ENCODE data around the gene USP27X. TPM values are rescaled to one million over a fixed set of nuclear protein-coding genes. Genes with fewer than 3 reads are reported as not detected.

USP27X gene
- total and polyA plus RNA-seq, 4 donors = 0.26 to 4.7 (median 1.2) TPM

DNA sequence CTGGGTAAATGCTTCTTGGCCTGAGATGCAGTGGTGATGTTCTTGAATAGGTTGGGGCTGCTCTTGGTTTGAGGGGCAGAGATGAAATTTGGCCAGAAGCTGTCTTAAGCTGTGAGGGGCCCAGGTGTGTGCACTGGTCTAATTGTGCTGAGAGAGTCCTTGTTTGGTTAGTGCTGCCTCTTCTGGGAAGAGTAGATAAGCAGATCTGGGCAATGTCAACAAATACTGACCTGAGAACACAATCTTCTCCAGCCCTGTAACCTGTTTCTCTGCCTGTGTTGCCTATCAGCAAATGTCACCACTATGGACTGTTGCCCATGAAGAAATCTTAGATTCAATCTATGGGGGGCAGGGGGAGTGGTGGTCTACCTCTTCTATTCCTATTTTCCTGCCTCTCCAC lies 17.2 kb upstream of the USP27X start:
- no peaks in the 10 kb centered on the region for H3K4me1 ChIP-seq (ENCODE audit: control insufficient read depth in 4 of 4, insufficient read depth in 4 of 4, low read length in 3 of 4)
- H3K27me3 ChIP-seq (ENCODE audit: control insufficient read depth in 4 of 4, insufficient read depth in 4 of 4, low read length in 3 of 4) = peaks cover 0 to 2% (median 0%) of the 10 kb centered on the region in 4 donors
- no peaks in the 10 kb centered on the region for H3K36me3 ChIP-seq (ENCODE audit: control insufficient read depth in 4 of 4, insufficient read depth in 3 of 4, low read depth in 1 of 4, low read length in 3 of 4)
- H3K4me3 ChIP-seq (ENCODE audit: low read depth in 1 of 3, low read length in 3 of 3) = no peak overlapping the region
- no peak overlapping the region for H3K9ac ChIP-seq (ENCODE audit: low read depth in 1 of 2, low read length in 2 of 2)
- no peaks in the 10 kb centered on the region for H3K9me3 ChIP-seq (ENCODE audit: control insufficient read depth in 4 of 4, low read length in 3 of 4)
- H3K27ac ChIP-seq (ENCODE audit: low read depth in 1 of 2, low read length in 2 of 2) = no peak overlapping the region
- no peak for DNase-seq (ENCODE audit: low spot score)
- TF ChIP-seq HNF4A (conservative IDR thresholded peaks at IDR 0.05) (peak; percentile 20 to 21), SP1 (IDR thresholded peaks at IDR 0.05) (peak; percentile 29), FOXA2 (IDR thresholded peaks at IDR 0.05) (peak; percentile 58), TAF1 (conservative IDR thresholded peaks at IDR 0.05) (no peak), YY1 (IDR thresholded peaks at IDR 0.05) (no peak), NR2F2 (IDR thresholded peaks at IDR 0.05) (no peak), FOXA1 (IDR thresholded peaks at IDR 0.05) (peak; percentile 23)

DNA sequence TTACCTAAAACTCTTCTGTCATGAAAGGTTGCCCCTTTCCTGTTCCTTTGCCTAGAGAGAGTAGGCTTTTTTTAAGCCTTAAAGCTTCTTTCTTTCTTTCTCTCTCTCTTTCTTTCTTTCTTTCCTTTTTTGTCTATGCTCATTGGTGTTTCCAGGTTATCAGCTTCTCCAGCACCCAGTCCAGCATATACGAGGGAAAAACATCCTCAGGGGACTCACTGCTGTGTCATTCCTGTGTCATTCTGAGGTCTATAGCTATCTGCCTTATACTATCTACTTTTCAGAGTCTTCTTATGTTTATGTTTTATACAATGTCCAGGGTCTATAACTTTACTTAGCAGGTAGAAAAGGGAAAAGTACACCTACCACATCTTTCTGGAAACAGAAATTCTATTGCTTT lies 10.5 kb upstream of the USP27X start:
- Histone ChIP-seq H3K27me3 (ENCODE audit: control insufficient read depth in 4 of 4, insufficient read depth in 4 of 4, low read length in 3 of 4) (no peaks in the 10 kb centered on the region), H3K9me3 (ENCODE audit: control insufficient read depth in 4 of 4, low read length in 3 of 4) (no peaks in the 10 kb centered on the region), H3K27ac (ENCODE audit: low read depth in 1 of 2, low read length in 2 of 2) (no peak overlapping the region), H3K9ac (ENCODE audit: low read depth in 1 of 2, low read length in 2 of 2) (no peak overlapping the region), H3K4me3 (ENCODE audit: low read depth in 1 of 3, low read length in 3 of 3) (no peak overlapping the region), H3K36me3 (ENCODE audit: control insufficient read depth in 4 of 4, insufficient read depth in 3 of 4, low read depth in 1 of 4, low read length in 3 of 4) (no peaks in the 10 kb centered on the region), H3K4me1 (ENCODE audit: control insufficient read depth in 4 of 4, insufficient read depth in 4 of 4, low read length in 3 of 4) (no peaks in the 10 kb centered on the region)
- DNase-seq (ENCODE audit: low spot score) = no peak
- TF ChIP-seq, protein P1, sequence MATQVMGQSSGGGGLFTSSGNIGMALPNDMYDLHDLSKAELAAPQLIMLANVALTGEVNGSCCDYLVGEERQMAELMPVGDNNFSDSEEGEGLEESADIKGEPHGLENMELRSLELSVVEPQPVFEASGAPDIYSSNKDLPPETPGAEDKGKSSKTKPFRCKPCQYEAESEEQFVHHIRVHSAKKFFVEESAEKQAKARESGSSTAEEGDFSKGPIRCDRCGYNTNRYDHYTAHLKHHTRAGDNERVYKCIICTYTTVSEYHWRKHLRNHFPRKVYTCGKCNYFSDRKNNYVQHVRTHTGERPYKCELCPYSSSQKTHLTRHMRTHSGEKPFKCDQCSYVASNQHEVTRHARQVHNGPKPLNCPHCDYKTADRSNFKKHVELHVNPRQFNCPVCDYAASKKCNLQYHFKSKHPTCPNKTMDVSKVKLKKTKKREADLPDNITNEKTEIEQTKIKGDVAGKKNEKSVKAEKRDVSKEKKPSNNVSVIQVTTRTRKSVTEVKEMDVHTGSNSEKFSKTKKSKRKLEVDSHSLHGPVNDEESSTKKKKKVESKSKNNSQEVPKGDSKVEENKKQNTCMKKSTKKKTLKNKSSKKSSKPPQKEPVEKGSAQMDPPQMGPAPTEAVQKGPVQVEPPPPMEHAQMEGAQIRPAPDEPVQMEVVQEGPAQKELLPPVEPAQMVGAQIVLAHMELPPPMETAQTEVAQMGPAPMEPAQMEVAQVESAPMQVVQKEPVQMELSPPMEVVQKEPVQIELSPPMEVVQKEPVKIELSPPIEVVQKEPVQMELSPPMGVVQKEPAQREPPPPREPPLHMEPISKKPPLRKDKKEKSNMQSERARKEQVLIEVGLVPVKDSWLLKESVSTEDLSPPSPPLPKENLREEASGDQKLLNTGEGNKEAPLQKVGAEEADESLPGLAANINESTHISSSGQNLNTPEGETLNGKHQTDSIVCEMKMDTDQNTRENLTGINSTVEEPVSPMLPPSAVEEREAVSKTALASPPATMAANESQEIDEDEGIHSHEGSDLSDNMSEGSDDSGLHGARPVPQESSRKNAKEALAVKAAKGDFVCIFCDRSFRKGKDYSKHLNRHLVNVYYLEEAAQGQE (IDR thresholded peaks at IDR 0.05) = no peak
- TF ChIP-seq HNF4A (conservative IDR thresholded peaks at IDR 0.05) (no peak), YY1 (IDR thresholded peaks at IDR 0.05) (no peak), JUND (IDR thresholded peaks at IDR 0.05) (no peak), RAD21 (IDR thresholded peaks at IDR 0.05) (no peak), HNF4G (IDR thresholded peaks at IDR 0.05) (no peak), FOXA2 (IDR thresholded peaks at IDR 0.05) (no peak), SP1 (IDR thresholded peaks at IDR 0.05) (no peak), GABPA (IDR thresholded peaks at IDR 0.05 in 1 of 2, conservative IDR thresholded peaks at IDR 0.05 in 1 of 2) (no peak)
- TF ChIP-seq, protein P2, sequence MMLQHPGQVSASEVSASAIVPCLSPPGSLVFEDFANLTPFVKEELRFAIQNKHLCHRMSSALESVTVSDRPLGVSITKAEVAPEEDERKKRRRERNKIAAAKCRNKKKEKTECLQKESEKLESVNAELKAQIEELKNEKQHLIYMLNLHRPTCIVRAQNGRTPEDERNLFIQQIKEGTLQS (IDR thresholded peaks at IDR 0.05) = no peak
- TF ChIP-seq, protein P3, sequence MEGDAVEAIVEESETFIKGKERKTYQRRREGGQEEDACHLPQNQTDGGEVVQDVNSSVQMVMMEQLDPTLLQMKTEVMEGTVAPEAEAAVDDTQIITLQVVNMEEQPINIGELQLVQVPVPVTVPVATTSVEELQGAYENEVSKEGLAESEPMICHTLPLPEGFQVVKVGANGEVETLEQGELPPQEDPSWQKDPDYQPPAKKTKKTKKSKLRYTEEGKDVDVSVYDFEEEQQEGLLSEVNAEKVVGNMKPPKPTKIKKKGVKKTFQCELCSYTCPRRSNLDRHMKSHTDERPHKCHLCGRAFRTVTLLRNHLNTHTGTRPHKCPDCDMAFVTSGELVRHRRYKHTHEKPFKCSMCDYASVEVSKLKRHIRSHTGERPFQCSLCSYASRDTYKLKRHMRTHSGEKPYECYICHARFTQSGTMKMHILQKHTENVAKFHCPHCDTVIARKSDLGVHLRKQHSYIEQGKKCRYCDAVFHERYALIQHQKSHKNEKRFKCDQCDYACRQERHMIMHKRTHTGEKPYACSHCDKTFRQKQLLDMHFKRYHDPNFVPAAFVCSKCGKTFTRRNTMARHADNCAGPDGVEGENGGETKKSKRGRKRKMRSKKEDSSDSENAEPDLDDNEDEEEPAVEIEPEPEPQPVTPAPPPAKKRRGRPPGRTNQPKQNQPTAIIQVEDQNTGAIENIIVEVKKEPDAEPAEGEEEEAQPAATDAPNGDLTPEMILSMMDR (IDR thresholded peaks at IDR 0.05; ENCODE audit: low read depth, low read length, missing input control) = no peak
- TF ChIP-seq, protein P4, sequence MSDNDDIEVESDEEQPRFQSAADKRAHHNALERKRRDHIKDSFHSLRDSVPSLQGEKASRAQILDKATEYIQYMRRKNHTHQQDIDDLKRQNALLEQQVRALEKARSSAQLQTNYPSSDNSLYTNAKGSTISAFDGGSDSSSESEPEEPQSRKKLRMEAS (IDR thresholded peaks at IDR 0.05) = no peak
- TF ChIP-seq, protein P5, sequence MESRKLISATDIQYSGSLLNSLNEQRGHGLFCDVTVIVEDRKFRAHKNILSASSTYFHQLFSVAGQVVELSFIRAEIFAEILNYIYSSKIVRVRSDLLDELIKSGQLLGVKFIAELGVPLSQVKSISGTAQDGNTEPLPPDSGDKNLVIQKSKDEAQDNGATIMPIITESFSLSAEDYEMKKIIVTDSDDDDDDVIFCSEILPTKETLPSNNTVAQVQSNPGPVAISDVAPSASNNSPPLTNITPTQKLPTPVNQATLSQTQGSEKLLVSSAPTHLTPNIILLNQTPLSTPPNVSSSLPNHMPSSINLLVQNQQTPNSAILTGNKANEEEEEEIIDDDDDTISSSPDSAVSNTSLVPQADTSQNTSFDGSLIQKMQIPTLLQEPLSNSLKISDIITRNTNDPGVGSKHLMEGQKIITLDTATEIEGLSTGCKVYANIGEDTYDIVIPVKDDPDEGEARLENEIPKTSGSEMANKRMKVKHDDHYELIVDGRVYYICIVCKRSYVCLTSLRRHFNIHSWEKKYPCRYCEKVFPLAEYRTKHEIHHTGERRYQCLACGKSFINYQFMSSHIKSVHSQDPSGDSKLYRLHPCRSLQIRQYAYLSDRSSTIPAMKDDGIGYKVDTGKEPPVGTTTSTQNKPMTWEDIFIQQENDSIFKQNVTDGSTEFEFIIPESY (IDR thresholded peaks at IDR 0.05) = no peak
- WGBS = 71% methylated on average over 1 of the region's 1 CpG

All from liver (tissue), 9 donors.